DND-41 (cell line): ENCODE results near the gene FYB1.

ENCODE experiments used
- ATAC-seq: fragments of 200-7000 bp; cut with Tn5 transposase; 3 replicates; pipeline ENCODE4 v1.9.1; 2021; ENCODE audit warnings: low read depth; ENCODE audit not compliant: insufficient read depth
- DNase-seq: peaks from one replicate; pipeline ENCODE4 v3.0.0-alpha.2; 2020
- H2AFZ ChIP-seq: 2 replicates; pipeline ENCODE4 v1.6.0; 2012; ENCODE audit warnings: low read depth, low read length
- H3K27ac ChIP-seq: 2 replicates; pipeline ENCODE4 v1.5.1; 2012; ENCODE audit warnings: low read length, inconsistent platforms
- H3K27me3 ChIP-seq: fragments of 200-600 bp; sonication (generic); 2 replicates; pipeline ENCODE4 v1.6.0; 2012; ENCODE audit warnings: low read length, mild to moderate bottlenecking, inconsistent platforms; ENCODE audit not compliant: insufficient read depth, poor library complexity
- H3K36me3 ChIP-seq: 2 replicates; pipeline ENCODE4 v1.5.1; 2012; ENCODE audit warnings: low read length, inconsistent platforms; ENCODE audit not compliant: insufficient read depth
- H3K4me1 ChIP-seq: 2 replicates; pipeline ENCODE4 v1.5.1; 2012; ENCODE audit warnings: mild to moderate bottlenecking, low read length; ENCODE audit not compliant: insufficient read depth
- H3K4me2 ChIP-seq: 2 replicates; pipeline ENCODE4 v1.6.0; 2012; ENCODE audit warnings: mild to moderate bottlenecking, moderate library complexity, low read length, inconsistent platforms; ENCODE audit not compliant: insufficient read depth
- H3K4me3 ChIP-seq, 2 experiments: fragments of 200-600 bp in 1 of 2; shearing (Covaris generic) in 1 of 2; 2 replicates each; pipeline ENCODE4 v1.5.1; 2012 to 2016; ENCODE audit warnings: inconsistent platforms in 2 of 2, low read length in 2 of 2, mild to moderate bottlenecking in 2 of 2, low read depth in 1 of 2, moderate library complexity in 1 of 2
- H3K79me2 ChIP-seq: 2 replicates; pipeline ENCODE4 v1.6.0; 2012; ENCODE audit warnings: low read length, inconsistent platforms; ENCODE audit not compliant: insufficient read depth
- H3K9ac ChIP-seq: 2 replicates; pipeline ENCODE4 v1.6.0; 2012; ENCODE audit warnings: low read depth, mild to moderate bottlenecking, inconsistent platforms, low read length, moderate library complexity
- H3K9me3 ChIP-seq: 2 replicates; pipeline ENCODE4 v1.5.1; 2012; ENCODE audit warnings: low read length, moderate library complexity, mild to moderate bottlenecking, inconsistent platforms; ENCODE audit not compliant: insufficient read depth, severe bottlenecking
- H4K20me1 ChIP-seq: 2 replicates; pipeline ENCODE4 v1.6.0; 2012; ENCODE audit warnings: low read length; ENCODE audit not compliant: insufficient read depth
- EZH2 ChIP-seq: IDR thresholded peaks from 3 replicates; pipeline ENCODE4 v1.6.1; 2012; ENCODE audit warnings: borderline replicate concordance, low read depth, mild to moderate bottlenecking, moderate library complexity, low read length, inconsistent platforms; ENCODE audit not compliant: severe bottlenecking
- TF ChIP-seq, protein P1 (sequence below): IDR thresholded peaks from 2 replicates; pipeline ENCODE4 v1.5.1; 2012; ENCODE audit warnings: borderline replicate concordance, low read length, moderate library complexity, mild to moderate bottlenecking; ENCODE audit not compliant: poor library complexity, severe bottlenecking; ENCODE audit errors: extremely low read depth

The FYB1 gene

DNA sequence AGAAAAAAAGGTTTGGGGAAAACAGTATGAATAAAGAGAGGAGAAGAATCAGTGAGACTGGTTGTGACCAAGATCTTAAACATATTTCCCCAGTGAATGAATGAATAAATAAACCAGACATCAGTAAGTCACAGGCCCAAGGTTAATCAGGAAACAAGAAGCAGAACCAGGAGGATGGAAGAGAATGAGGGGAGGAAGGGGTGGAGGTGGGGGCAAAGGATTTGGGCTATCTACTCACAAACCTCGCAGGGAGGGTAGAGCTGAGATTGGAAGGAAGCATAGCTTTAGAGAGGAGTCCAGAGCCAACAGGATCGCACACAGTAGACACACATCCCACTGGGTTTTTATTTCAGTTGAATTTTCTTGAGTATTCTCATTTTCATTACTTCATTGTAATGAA is 97.4 kb downstream of the FYB1 start:
- Histone ChIP-seq H3K79me2 (no peaks in the 10 kb centered on the region), H3K27ac (no peak overlapping the region), H3K4me1 (no peaks in the 10 kb centered on the region), H4K20me1 (no peaks in the 10 kb centered on the region), H3K4me3 (no peak overlapping the region), H3K36me3 (no peaks in the 10 kb centered on the region), H2AFZ (no peak overlapping the region), H3K9ac (no peak overlapping the region), H3K4me2 (no peak overlapping the region), H3K27me3 (no peaks in the 10 kb centered on the region), H3K9me3 (no peaks in the 10 kb centered on the region)
- TF ChIP-seq, protein P1, sequence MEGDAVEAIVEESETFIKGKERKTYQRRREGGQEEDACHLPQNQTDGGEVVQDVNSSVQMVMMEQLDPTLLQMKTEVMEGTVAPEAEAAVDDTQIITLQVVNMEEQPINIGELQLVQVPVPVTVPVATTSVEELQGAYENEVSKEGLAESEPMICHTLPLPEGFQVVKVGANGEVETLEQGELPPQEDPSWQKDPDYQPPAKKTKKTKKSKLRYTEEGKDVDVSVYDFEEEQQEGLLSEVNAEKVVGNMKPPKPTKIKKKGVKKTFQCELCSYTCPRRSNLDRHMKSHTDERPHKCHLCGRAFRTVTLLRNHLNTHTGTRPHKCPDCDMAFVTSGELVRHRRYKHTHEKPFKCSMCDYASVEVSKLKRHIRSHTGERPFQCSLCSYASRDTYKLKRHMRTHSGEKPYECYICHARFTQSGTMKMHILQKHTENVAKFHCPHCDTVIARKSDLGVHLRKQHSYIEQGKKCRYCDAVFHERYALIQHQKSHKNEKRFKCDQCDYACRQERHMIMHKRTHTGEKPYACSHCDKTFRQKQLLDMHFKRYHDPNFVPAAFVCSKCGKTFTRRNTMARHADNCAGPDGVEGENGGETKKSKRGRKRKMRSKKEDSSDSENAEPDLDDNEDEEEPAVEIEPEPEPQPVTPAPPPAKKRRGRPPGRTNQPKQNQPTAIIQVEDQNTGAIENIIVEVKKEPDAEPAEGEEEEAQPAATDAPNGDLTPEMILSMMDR = no peak
- no peak for TF ChIP-seq EZH2
- DNase-seq (no peak), ATAC-seq (no peak)

DNA sequence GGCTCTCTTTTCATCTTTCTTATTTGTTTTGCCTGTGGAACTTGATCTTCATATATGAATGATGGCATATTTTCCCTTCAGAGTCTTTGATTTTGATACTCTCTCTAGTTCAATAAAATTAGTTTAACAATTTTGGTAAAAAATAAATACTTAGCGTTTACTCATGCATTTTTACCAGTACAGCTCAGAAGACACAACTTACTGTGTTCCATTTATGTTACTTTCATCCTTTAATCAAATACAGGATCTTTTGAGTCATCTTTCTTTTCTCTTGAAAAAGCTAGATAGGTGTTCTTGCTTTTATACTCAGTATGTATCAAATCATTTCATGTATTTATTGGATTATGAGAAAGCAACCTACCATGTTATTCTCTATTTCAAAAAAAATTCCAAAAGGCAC is 98.0 kb downstream of the FYB1 start:
- no peaks in the 10 kb centered on the region for H3K27me3 ChIP-seq
- no peak for ATAC-seq

DNA sequence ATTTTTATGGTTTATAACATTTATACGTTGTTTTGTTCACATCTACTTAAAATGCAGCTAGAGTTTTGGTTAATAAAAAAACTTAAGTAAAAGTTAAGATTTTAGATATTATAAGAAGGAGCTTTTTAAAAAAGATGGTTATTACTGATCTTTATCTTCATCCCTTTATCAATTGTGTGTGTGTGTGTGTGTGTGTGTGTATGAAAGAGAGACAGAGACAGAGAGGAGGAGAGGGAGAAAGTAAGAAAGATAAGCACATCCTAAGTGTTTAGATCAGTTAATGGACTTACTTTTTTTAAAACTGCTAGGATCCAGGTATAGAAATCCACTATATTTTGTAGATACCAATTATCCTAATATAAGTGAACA is 99.3 kb downstream of the FYB1 start:
- H3K36me3 ChIP-seq = no peaks in the 10 kb centered on the region
- no peak overlapping the region for H2AFZ ChIP-seq
- no peaks in the 10 kb centered on the region for H3K79me2 ChIP-seq
- ATAC-seq (no peak), DNase-seq (no peak)
- H3K27me3 ChIP-seq = no peaks in the 10 kb centered on the region
- no peaks in the 10 kb centered on the region for H3K9me3 ChIP-seq
- H3K27ac ChIP-seq = no peak overlapping the region
- H3K4me1 ChIP-seq = no peaks in the 10 kb centered on the region
- H3K4me2 ChIP-seq = no peak overlapping the region
- no peaks in the 10 kb centered on the region for H4K20me1 ChIP-seq
- no peak overlapping the region for H3K9ac ChIP-seq
- H3K4me3 ChIP-seq = no peak overlapping the region
- no peak for TF ChIP-seq EZH2
- TF ChIP-seq, protein P1 = no peak

More for the DNA sequence above, 98.0 kb downstream of the FYB1 start:
- Histone ChIP-seq H3K4me3 (no peak overlapping the region), H2AFZ (no peak overlapping the region), H3K4me2 (no peak overlapping the region), H3K9ac (no peak overlapping the region), H4K20me1 (no peaks in the 10 kb centered on the region), H3K36me3 (no peaks in the 10 kb centered on the region), H3K4me1 (no peaks in the 10 kb centered on the region), H3K27ac (no peak overlapping the region), H3K9me3 (no peaks in the 10 kb centered on the region), H3K79me2 (no peaks in the 10 kb centered on the region)
- TF ChIP-seq EZH2 = no peak
- TF ChIP-seq, protein P1 = no peak
- no peak for DNase-seq
